ENCODE results near the gene AKAP1.

- TF ChIP-seq CTCF (IDR thresholded peaks at IDR 0.05) (no peak), EZH2 (IDR thresholded peaks at IDR 0.05; ENCODE audit: borderline replicate concordance, insufficient read depth, low read depth, low read length, poor library complexity, severe bottlenecking) (no peak)
These were observed 12.9 kb downstream of the AKAP1 start for GRCh38 chr17:57097832-57098421.

All from B cell (primary cell).